Stomach (tissue), 9 donors: ENCODE measurements around the gene C5. TPM values are rescaled to one million over a fixed set of nuclear protein-coding genes. Genes with fewer than 3 reads are reported as not detected.

Experiments
- DNase-seq, 2 donors: peaks; one replicate each; pipeline versions ENCODE4 v3.0.0 to v3.0.0-alpha.2; 2013 to 2019
- H3K27ac ChIP-seq, 5 donors: fragments of 200-600 bp in 4 of 5; sonication (generic) in 4 of 5; one replicate each; pipeline ENCODE4 v1.5.1; 2013 to 2019; ENCODE audit warnings: mild to moderate bottlenecking in 1 of 5, moderate library complexity in 1 of 5
- H3K27me3 ChIP-seq, 3 donors: fragments of 200-600 bp; sonication (generic); one replicate each; pipeline ENCODE4 v1.5.1; 2017 to 2019; ENCODE audit warnings: mixed run types in 1 of 3
- H3K36me3 ChIP-seq, 4 donors: fragments of 200-600 bp; sonication (generic); 1 replicate in 3 of 4; 2 replicates in 1 of 4; pipeline ENCODE4 v1.5.1; 2016 to 2019
- H3K4me1 ChIP-seq, 4 donors: fragments of 200-600 bp; sonication (generic); one replicate each; pipeline ENCODE4 v1.5.1; 2016 to 2019
- H3K4me3 ChIP-seq, 4 donors: fragments of 200-600 bp; sonication (generic) in 3 of 4; one replicate each; pipeline ENCODE4 v1.5.1; 2016 to 2019; ENCODE audit warnings: mild to moderate bottlenecking in 1 of 4
- H3K9me3 ChIP-seq, 4 donors: fragments of 200-600 bp; sonication (generic); one replicate each; pipeline ENCODE4 v1.5.1; 2016 to 2019
- CTCF ChIP-seq, 7 experiments: fragments of 450-650 bp in 4 of 7; fragments of 200-600 bp in 3 of 7; sonication (generic) in 3 of 7; IDR thresholded peaks; one replicate each; pipeline ENCODE4 v1.5.1; 2016 to 2019; ENCODE audit warnings: antibody characterized with exemption in 7 of 7, control low read depth in 2 of 7, mild to moderate bottlenecking in 1 of 7
- EP300 ChIP-seq: sonication (generic); formaldehyde crosslinking; IDR thresholded peaks from one replicate; pipeline ENCODE4 v1.6.1; 2017; ENCODE audit warnings: antibody characterized with exemption
- POLR2A ChIP-seq, 4 donors: fragments of 450-650 bp; IDR thresholded peaks; one replicate each; pipeline ENCODE4 v1.6.1; 2016; ENCODE audit warnings: antibody characterized with exemption in 4 of 4, control low read depth in 2 of 4, mild to moderate bottlenecking in 1 of 4, moderate library complexity in 1 of 4
- POLR2AphosphoS5 ChIP-seq, 3 donors: sonication (generic); formaldehyde crosslinking; IDR thresholded peaks; one replicate each; pipeline ENCODE4 v1.6.1; 2016; ENCODE audit warnings: antibody characterized with exemption in 3 of 3
- WGBS, 5 donors: extraction: QIAGEN DNeasy Blood & Tissue Kit in 3 of 5; methylation state at CpG; one replicate each; pipeline versions ENCODE4 v1.1.5 to v1.1.7; 2013 to 2018; 5-methylcytosine and 5-hydroxymethylcytosine counted together
- intact Hi-C: fragments of 100-400 bp; cut with DNase I; formaldehyde crosslinking; loops from one replicate; pipeline ENCODE4 v1.15.1; 2023; ENCODE audit warnings: low total_unique reads
- polyA plus RNA-seq, 3 donors: library from polyadenylated mRNA; stranded (reverse); fragments of 200-250 nt; gene quantifications; one replicate each; pipeline ENCODE4 v1.2.3, GENCODE V29; 2013
- total RNA-seq, 5 donors: library from RNA; depleted of rRNA; stranded (reverse); fragments of >200 nt; gene quantifications; one replicate each; pipeline versions ENCODE4 v1.1.0 to v1.2.3, GENCODE V29; 2014 to 2016
- donor health status: healthy with polysubstance abuse.
- donor health status: Bipolar disorder and iron deficiency.
- donor health status: healthy.

Gene C5
- total and polyA plus RNA-seq, 8 donors = 4.0 to 13.4 (median 6.2) TPM

GRCh38 chr9:120997502-120997901 is 52.6 kb downstream of the C5 start:
- WGBS, 5 donors = 77 to 93% (median 88%) methylated on average over 7 of the region's 7 CpGs
- Histone ChIP-seq H3K4me3 (no peak overlapping the region), H3K27ac (no peak overlapping the region), H3K4me1 (no peaks in the 10 kb centered on the region), H3K36me3 (peaks cover 0 to 23% (median 1%) of the 10 kb centered on the region in 4 donors), H3K27me3 (no peaks in the 10 kb centered on the region), H3K9me3 (no peaks in the 10 kb centered on the region)
- intact Hi-C loops = loop anchor here (10.0 kb wide), 1 partner anchor 47 kb away; no protein-coding TSS in a partner anchor
- DNase-seq = no peak
- TF ChIP-seq POLR2A (IDR thresholded peaks at IDR 0.05) (no peak), POLR2AphosphoS5 (IDR thresholded peaks at IDR 0.05) (no peak), EP300 (no peak), CTCF (IDR thresholded peaks at IDR 0.05) (no peak)

GRCh38 chr9:120996409-120996808 is 53.7 kb downstream of the C5 start:
- no peak for DNase-seq
- intact Hi-C loops = loop anchor here (10.0 kb wide), 1 partner anchor 48 kb away; no protein-coding TSS in a partner anchor
- H3K9me3 ChIP-seq = no peaks in the 10 kb centered on the region
- H3K4me3 ChIP-seq = no peak overlapping the region
- no peak overlapping the region for H3K27ac ChIP-seq
- H3K36me3 ChIP-seq = peaks cover 0 to 18% (median 0%) of the 10 kb centered on the region in 4 donors
- H3K27me3 ChIP-seq = no peaks in the 10 kb centered on the region
- no peaks in the 10 kb centered on the region for H3K4me1 ChIP-seq
- WGBS, 5 donors = 63 to 88% (median 77%) methylated on average over 3 of the region's 3 CpGs
- TF ChIP-seq POLR2AphosphoS5 (IDR thresholded peaks at IDR 0.05) (no peak), POLR2A (IDR thresholded peaks at IDR 0.05) (no peak), EP300 (no peak), CTCF (IDR thresholded peaks at IDR 0.05) (no peak)

GRCh38 chr9:120989065-120989464 is 61.0 kb downstream of the C5 start:
- H3K4me3 ChIP-seq = no peak overlapping the region
- intact Hi-C loops = no loop called here
- H3K27ac ChIP-seq = no peak overlapping the region
- DNase-seq = no peak
- no peak for TF ChIP-seq CTCF (IDR thresholded peaks at IDR 0.05)
- no peak for TF ChIP-seq EP300
- TF ChIP-seq POLR2A (IDR thresholded peaks at IDR 0.05) = no peak
- no peak for TF ChIP-seq POLR2AphosphoS5 (IDR thresholded peaks at IDR 0.05)
- H3K36me3 ChIP-seq = peaks cover 0 to 24% (median 11%) of the 10 kb centered on the region in 4 donors
- H3K27me3 ChIP-seq = no peaks in the 10 kb centered on the region
- no peaks in the 10 kb centered on the region for H3K9me3 ChIP-seq
- WGBS, 5 donors = 89 to 92% (median 90%) methylated on average over 4 of the region's 4 CpGs
- H3K4me1 ChIP-seq = peaks cover 0 to 7% (median 0%) of the 10 kb centered on the region in 4 donors

- WGBS, 5 donors = 4 to 16% (median 8%) methylated on average over 2 of the region's 2 CpGs
- H3K27ac ChIP-seq = no peak overlapping the region
- H3K4me3 ChIP-seq = no peak overlapping the region
- intact Hi-C loops = no loop called here
- TF ChIP-seq CTCF (IDR thresholded peaks at IDR 0.05) (peak in 3 of 7 experiments; percentile 13 to 42 (median 38)), EP300 (no peak)
- peaks cover 0 to 22% (median 11%) of the 10 kb centered on the region in 4 donors for H3K36me3 ChIP-seq
- H3K27me3 ChIP-seq = no peaks in the 10 kb centered on the region
- peak in 1 of 2 donors; percentile 67 for DNase-seq
- H3K4me1 ChIP-seq = peaks cover 0 to 7% (median 0%) of the 10 kb centered on the region in 4 donors
- no peaks in the 10 kb centered on the region for H3K9me3 ChIP-seq
Measured at GRCh38 chr9:120985819-120986222, 64.3 kb downstream of the C5 start.
